Stomach (tissue), 9 donors: Measurements from ENCODE around the gene MTF1. TPM values are rescaled to one million over a fixed set of nuclear protein-coding genes. Genes with fewer than 3 reads are reported as not detected.

ENCODE experiments used
- DNase-seq, 2 donors: peaks; one replicate each; pipeline versions ENCODE4 v3.0.0 to v3.0.0-alpha.2; 2013 to 2019
- H3K27ac ChIP-seq, 5 donors: fragments of 200-600 bp in 4 of 5; sonication (generic) in 4 of 5; one replicate each; pipeline ENCODE4 v1.5.1; 2013 to 2019; ENCODE audit warnings: mild to moderate bottlenecking in 1 of 5, moderate library complexity in 1 of 5
- H3K27me3 ChIP-seq, 3 donors: fragments of 200-600 bp; sonication (generic); one replicate each; pipeline ENCODE4 v1.5.1; 2017 to 2019; ENCODE audit warnings: mixed run types in 1 of 3
- H3K36me3 ChIP-seq, 4 donors: fragments of 200-600 bp; sonication (generic); 1 replicate in 3 of 4; 2 replicates in 1 of 4; pipeline ENCODE4 v1.5.1; 2016 to 2019
- H3K4me1 ChIP-seq, 4 donors: fragments of 200-600 bp; sonication (generic); one replicate each; pipeline ENCODE4 v1.5.1; 2016 to 2019
- H3K4me3 ChIP-seq, 4 donors: fragments of 200-600 bp; sonication (generic) in 3 of 4; one replicate each; pipeline ENCODE4 v1.5.1; 2016 to 2019; ENCODE audit warnings: mild to moderate bottlenecking in 1 of 4
- H3K9me3 ChIP-seq, 4 donors: fragments of 200-600 bp; sonication (generic); one replicate each; pipeline ENCODE4 v1.5.1; 2016 to 2019
- CTCF ChIP-seq, 7 experiments: fragments of 450-650 bp in 4 of 7; fragments of 200-600 bp in 3 of 7; sonication (generic) in 3 of 7; IDR thresholded peaks; one replicate each; pipeline ENCODE4 v1.5.1; 2016 to 2019; ENCODE audit warnings: antibody characterized with exemption in 7 of 7, control low read depth in 2 of 7, mild to moderate bottlenecking in 1 of 7
- EP300 ChIP-seq: sonication (generic); formaldehyde crosslinking; IDR thresholded peaks from one replicate; pipeline ENCODE4 v1.6.1; 2017; ENCODE audit warnings: antibody characterized with exemption
- POLR2A ChIP-seq, 4 donors: fragments of 450-650 bp; IDR thresholded peaks; one replicate each; pipeline ENCODE4 v1.6.1; 2016; ENCODE audit warnings: antibody characterized with exemption in 4 of 4, control low read depth in 2 of 4, mild to moderate bottlenecking in 1 of 4, moderate library complexity in 1 of 4
- POLR2AphosphoS5 ChIP-seq, 3 donors: sonication (generic); formaldehyde crosslinking; IDR thresholded peaks; one replicate each; pipeline ENCODE4 v1.6.1; 2016; ENCODE audit warnings: antibody characterized with exemption in 3 of 3
- WGBS, 5 donors: extraction: QIAGEN DNeasy Blood & Tissue Kit in 3 of 5; methylation state at CpG; one replicate each; pipeline versions ENCODE4 v1.1.5 to v1.1.7; 2013 to 2018; 5-methylcytosine and 5-hydroxymethylcytosine counted together
- intact Hi-C: fragments of 100-400 bp; cut with DNase I; formaldehyde crosslinking; loops from one replicate; pipeline ENCODE4 v1.15.1; 2023; ENCODE audit warnings: low total_unique reads
- polyA plus RNA-seq, 3 donors: library from polyadenylated mRNA; stranded (reverse); fragments of 200-250 nt; gene quantifications; one replicate each; pipeline ENCODE4 v1.2.3, GENCODE V29; 2013
- total RNA-seq, 5 donors: library from RNA; depleted of rRNA; stranded (reverse); fragments of >200 nt; gene quantifications; one replicate each; pipeline versions ENCODE4 v1.1.0 to v1.2.3, GENCODE V29; 2014 to 2016
- donor health status: healthy with polysubstance abuse.
- donor health status: Bipolar disorder and iron deficiency.
- donor health status: healthy.

The MTF1 gene
- total and polyA plus RNA-seq, 8 donors, result 1.2 to 5.4 (median 2.8) TPM

GRCh38 chr1:37802439-37802838, 57.0 kb downstream of the MTF1 start:
- Histone ChIP-seq H3K4me3 (no peak overlapping the region), H3K4me1 (peaks cover 9 to 21% (median 17%) of the 10 kb centered on the region in 4 donors), H3K27me3 (no peaks in the 10 kb centered on the region), H3K36me3 (peaks cover 52 to 88% (median 81%) of the 10 kb centered on the region in 4 donors), H3K9me3 (no peaks in the 10 kb centered on the region), H3K27ac (no peak overlapping the region)
- no peak for DNase-seq
- no peak for TF ChIP-seq POLR2A (IDR thresholded peaks at IDR 0.05)
- TF ChIP-seq EP300, result no peak
- no peak for TF ChIP-seq POLR2AphosphoS5 (IDR thresholded peaks at IDR 0.05)
- TF ChIP-seq CTCF (IDR thresholded peaks at IDR 0.05), result no peak
- 86 to 100% (median 94%) methylated on average over 1 of the region's 1 CpG for WGBS, 5 donors
- intact Hi-C loops, result no loop called here

- no peak overlapping the region for H3K27ac ChIP-seq
- no peak overlapping the region for H3K4me3 ChIP-seq
- no peak for TF ChIP-seq EP300
Observed at GRCh38 chr1:37797750-37798345, 61.5 kb downstream of the MTF1 start.

GRCh38 chr1:37795340-37796125, 63.9 kb downstream of the MTF1 start:
- H3K36me3 ChIP-seq, result peaks cover 0 to 25% (median 18%) of the 10 kb centered on the region in 4 donors
- whole genome bisulfite sequencing, 5 donors, result 20 to 29% (median 23%) methylated on average over 22 of the region's 22 CpGs
- peaks cover 15 to 25% (median 23%) of the 10 kb centered on the region in 4 donors for H3K4me1 ChIP-seq
- intact Hi-C loops, result no loop called here
- H3K9me3 ChIP-seq, result no peaks in the 10 kb centered on the region
- peak; percentile 68 to 88 for DNase-seq
- no peak overlapping the region for H3K27ac ChIP-seq
- H3K4me3 ChIP-seq, result peak overlapping the region in 3 of 4 donors; percentile 55 to 74 (median 74)
- H3K27me3 ChIP-seq, result peaks cover 0 to 39% (median 0%) of the 10 kb centered on the region in 3 donors
- TF ChIP-seq CTCF (IDR thresholded peaks at IDR 0.05), result no peak
- TF ChIP-seq EP300, result no peak
- no peak for TF ChIP-seq POLR2A (IDR thresholded peaks at IDR 0.05)
- no peak for TF ChIP-seq POLR2AphosphoS5 (IDR thresholded peaks at IDR 0.05)

More at GRCh38 chr1:37797750-37798345, 61.5 kb downstream of the MTF1 start:
- no peak for DNase-seq
- 82 to 97% (median 90%) methylated on average over 3 of the region's 3 CpGs for WGBS, 5 donors
- Histone ChIP-seq H3K27me3 (peaks cover 0 to 21% (median 0%) of the 10 kb centered on the region in 3 donors), H3K36me3 (peaks cover 12 to 49% (median 41%) of the 10 kb centered on the region in 4 donors), H3K9me3 (no peaks in the 10 kb centered on the region), H3K4me1 (peaks cover 15 to 25% (median 23%) of the 10 kb centered on the region in 4 donors)
- intact Hi-C loops, result no loop called here

- H3K4me1 ChIP-seq, result peaks cover 15 to 25% (median 23%) of the 10 kb centered on the region in 4 donors
- H3K27ac ChIP-seq, result no peak overlapping the region
- peaks cover 0 to 17% (median 9%) of the 10 kb centered on the region in 4 donors for H3K36me3 ChIP-seq
- no peak for TF ChIP-seq EP300
- DNase-seq, result peak in 1 of 2 donors; percentile 10
- WGBS, 5 donors, result 10 to 29% (median 11%) methylated on average over 18 to 59 of the region's 59 CpGs
- H3K4me3 ChIP-seq, result peak overlapping the region; percentile 55 to 74 (median 68)
- no peaks in the 10 kb centered on the region for H3K9me3 ChIP-seq
- intact Hi-C loops, result no loop called here
- peaks cover 0 to 43% (median 0%) of the 10 kb centered on the region in 3 donors for H3K27me3 ChIP-seq
Observed at GRCh38 chr1:37794372-37795339, 64.7 kb downstream of the MTF1 start.
